Neural progenitor cell (in vitro differentiated cells): ENCODE measurements around the gene MEIS1. TPM values are rescaled to one million over a fixed set of nuclear protein-coding genes. Genes with fewer than 3 reads are reported as not detected.

ENCODE experiments used
- DNase-seq: peaks from one replicate; pipeline ENCODE4 v3.0.0-alpha.2; 2016; ENCODE audit warnings: low spot score
- H2AFZ ChIP-seq: fragments of 200-600 bp; sonication (generic); replicated peaks from 2 replicates; pipeline ENCODE4 v1.6.1; 2016; ENCODE audit warnings: antibody characterized with exemption
- H3F3A ChIP-seq: fragments of 200-600 bp; sonication (generic); 2 replicates; pipeline ENCODE4 v1.6.1; 2016; ENCODE audit warnings: antibody characterized with exemption, low read depth
- H3K27ac ChIP-seq: fragments of 200-600 bp; sonication (generic); 2 replicates; pipeline ENCODE4 v1.5.1; 2016; ENCODE audit warnings: mild to moderate bottlenecking
- H3K27me3 ChIP-seq: fragments of 200-600 bp; sonication (generic); 2 replicates; pipeline ENCODE4 v1.6.1; 2016; ENCODE audit warnings: mild to moderate bottlenecking, moderate library complexity
- H3K36me3 ChIP-seq: fragments of 200-600 bp; sonication (generic); 2 replicates; pipeline ENCODE4 v1.5.1; 2016
- H3K4me1 ChIP-seq: fragments of 200-600 bp; sonication (generic); 2 replicates; pipeline ENCODE4 v1.6.1; 2016; ENCODE audit warnings: mixed run types
- H3K4me2 ChIP-seq: fragments of 200-600 bp; sonication (generic); 2 replicates; pipeline ENCODE4 v1.6.1; 2016
- H3K4me3 ChIP-seq: fragments of 200-600 bp; sonication (generic); 2 replicates; pipeline ENCODE4 v1.5.1; 2016
- H3K79me2 ChIP-seq: fragments of 200-600 bp; sonication (generic); 2 replicates; pipeline ENCODE4 v1.6.1; 2016; ENCODE audit warnings: low read depth
- H3K9ac ChIP-seq: fragments of 200-600 bp; sonication (generic); 2 replicates; pipeline ENCODE4 v1.6.1; 2016
- H3K9me3 ChIP-seq: fragments of 200-600 bp; sonication (generic); 2 replicates; pipeline ENCODE4 v1.5.1; 2016; ENCODE audit warnings: low read depth
- H4K20me1 ChIP-seq: fragments of 200-600 bp; sonication (generic); 2 replicates; pipeline ENCODE4 v1.6.1; 2016; ENCODE audit warnings: low read depth
- H3K27ac Mint-ChIP-seq: 3 replicates; pipeline ENCODE4 v1.8.0; 2021; ENCODE audit warnings: mixed read lengths
- H3K27me3 Mint-ChIP-seq: 2 replicates; pipeline ENCODE4 v1.8.0; 2022; ENCODE audit warnings: low read depth, mild to moderate bottlenecking, inconsistent platforms, moderate library complexity, mixed read lengths; ENCODE audit not compliant: insufficient read depth
- H3K36me3 Mint-ChIP-seq: 3 replicates; pipeline ENCODE4 v1.8.0; 2021; ENCODE audit warnings: mixed read lengths
- H3K4me1 Mint-ChIP-seq: 3 replicates; pipeline ENCODE4 v1.8.0; 2021; ENCODE audit warnings: mixed read lengths
- H3K4me3 Mint-ChIP-seq: 3 replicates; pipeline ENCODE4 v1.8.0; 2021; ENCODE audit warnings: mild to moderate bottlenecking, moderate library complexity, mixed read lengths
- H3K9me3 Mint-ChIP-seq: 3 replicates; pipeline ENCODE4 v1.8.0; 2020; ENCODE audit warnings: mixed read lengths
- CTCF ChIP-seq: fragments of 200-600 bp; sonication (generic); IDR thresholded peaks from 2 replicates; pipeline ENCODE4 v1.5.1; 2017; ENCODE audit warnings: antibody characterized with exemption, mild to moderate bottlenecking
- EZH2 ChIP-seq: fragments of 200-600 bp; sonication (generic); IDR thresholded peaks from 2 replicates; pipeline ENCODE4 v1.6.1; 2017; ENCODE audit warnings: antibody characterized with exemption, mild to moderate bottlenecking, moderate library complexity
- EZH2phosphoT487 ChIP-seq: fragments of 200-600 bp; sonication (generic); IDR thresholded peaks from 2 replicates; pipeline ENCODE4 v1.6.1; 2017; ENCODE audit warnings: antibody characterized with exemption
- total RNA-seq: library from RNA; depleted of rRNA; stranded (reverse); fragments of >200 nt; gene quantifications from 2 replicates; pipeline ENCODE4 v1.2.3, GENCODE V29; 2015; ENCODE audit warnings: low replicate concordance

MEIS1 gene
- total RNA-seq, 1 donor from 2014 or later: 14.7 TPM

- Histone ChIP-seq H3K4me2 (peak overlapping the region; percentile 91), H3K4me1 (peaks cover 44% of the 10 kb centered on the region), H3K9ac (no peak overlapping the region), H3K9me3 (no peaks in the 10 kb centered on the region), H3K27me3 (peaks cover 78% of the 10 kb centered on the region), H3K36me3 (no peaks in the 10 kb centered on the region), H3K27ac (no peak overlapping the region), H4K20me1 (peaks cover 11% of the 10 kb centered on the region), H2AFZ (no peak overlapping the region), H3K79me2 (no peaks in the 10 kb centered on the region), H3K4me3 (peak overlapping the region; percentile 61), H3F3A (peaks cover 71% of the 10 kb centered on the region)
- Mint-ChIP-seq H3K36me3 (no peaks in the 10 kb centered on the region), H3K9me3 (no peaks in the 10 kb centered on the region), H3K27ac (peak overlapping the region; percentile 100), H3K4me1 (peaks cover 37% of the 10 kb centered on the region), H3K4me3 (peak overlapping the region; percentile 93), H3K27me3 (peaks cover 24% of the 10 kb centered on the region)
- TF ChIP-seq CTCF (no peak), EZH2 (no peak), EZH2phosphoT487 (no peak)
- peak; percentile 96 for DNase-seq
Measured at GRCh38 chr2:66432801-66433694, 1.9 kb upstream of the MEIS1 start.

GRCh38 chr2:66433695-66433944 is 1.3 kb upstream of the MEIS1 start:
- H3K9ac ChIP-seq: peak overlapping the region; percentile 2
- H3K9me3 Mint-ChIP-seq: no peaks in the 10 kb centered on the region
- H3K9me3 ChIP-seq: no peaks in the 10 kb centered on the region
- H3K79me2 ChIP-seq: no peaks in the 10 kb centered on the region
- peaks cover 27% of the 10 kb centered on the region for H3K27me3 Mint-ChIP-seq
- H3K36me3 ChIP-seq: no peaks in the 10 kb centered on the region
- H3K27ac Mint-ChIP-seq: peak overlapping the region; percentile 100
- H3K4me1 ChIP-seq: peaks cover 50% of the 10 kb centered on the region
- peaks cover 71% of the 10 kb centered on the region for H3F3A ChIP-seq
- H3K4me2 ChIP-seq: peak overlapping the region; percentile 91
- H3K4me1 Mint-ChIP-seq: peaks cover 37% of the 10 kb centered on the region
- no peak overlapping the region for H3K27ac ChIP-seq
- peak overlapping the region; percentile 93 for H3K4me3 Mint-ChIP-seq
- no peak for DNase-seq
- H3K4me3 ChIP-seq: peak overlapping the region; percentile 61
- H3K27me3 ChIP-seq: peaks cover 78% of the 10 kb centered on the region
- H3K36me3 Mint-ChIP-seq: no peaks in the 10 kb centered on the region
- TF ChIP-seq CTCF (no peak), EZH2 (no peak), EZH2phosphoT487 (no peak)
- peak overlapping the region; percentile 69 for H2AFZ ChIP-seq
- H4K20me1 ChIP-seq: peaks cover 11% of the 10 kb centered on the region

GRCh38 chr2:66433945-66434678 is 813 bp upstream of the MEIS1 start:
- H3K4me3 ChIP-seq: peak overlapping the region; percentile 61
- Mint-ChIP-seq H3K27ac (peak overlapping the region; percentile 100), H3K36me3 (no peaks in the 10 kb centered on the region), H3K4me3 (peak overlapping the region; percentile 93), H3K27me3 (peaks cover 27% of the 10 kb centered on the region), H3K9me3 (no peaks in the 10 kb centered on the region), H3K4me1 (peaks cover 33% of the 10 kb centered on the region)
- H3K27ac ChIP-seq: no peak overlapping the region
- H3K9ac ChIP-seq: peak overlapping the region; percentile 2
- H3K9me3 ChIP-seq: no peaks in the 10 kb centered on the region
- peaks cover 74% of the 10 kb centered on the region for H3F3A ChIP-seq
- H4K20me1 ChIP-seq: peaks cover 11% of the 10 kb centered on the region
- peaks cover 78% of the 10 kb centered on the region for H3K27me3 ChIP-seq
- DNase-seq: peak; percentile 84
- H3K4me1 ChIP-seq: peaks cover 54% of the 10 kb centered on the region
- no peak for TF ChIP-seq EZH2phosphoT487
- no peak for TF ChIP-seq CTCF
- no peak for TF ChIP-seq EZH2
- H2AFZ ChIP-seq: peak overlapping the region; percentile 69
- H3K36me3 ChIP-seq: no peaks in the 10 kb centered on the region
- H3K4me2 ChIP-seq: peak overlapping the region; percentile 91
- no peaks in the 10 kb centered on the region for H3K79me2 ChIP-seq
